Esophagus muscularis mucosa (tissue), 4 donors: Measurements from ENCODE around the gene DHRS3. TPM values are rescaled to one million over a fixed set of nuclear protein-coding genes. Genes with fewer than 3 reads are reported as not detected.
"Not testable (repeated sequence)": the region's sequence is repeated elsewhere in the genome, so short reads cannot be mapped to it uniquely, and the experiment has no call there.

ENCODE experiments used
- DNase-seq: peaks from one replicate; pipeline ENCODE4 v3.0.0-alpha.2; 2017; ENCODE audit errors: extremely low spot score
- H3K27ac ChIP-seq, 4 donors: fragments of 200-600 bp; sonication (generic); replicated peaks in 1 of 4; 1 replicate in 3 of 4; 2 replicates in 1 of 4; pipeline ENCODE4 v1.5.1; 2016 to 2019; ENCODE audit warnings: mild to moderate bottlenecking in 1 of 4
- H3K27me3 ChIP-seq, 4 donors: fragments of 200-600 bp; sonication (generic); one replicate each; pipeline versions ENCODE4 v1.5.1 to v1.6.0; 2016 to 2019
- H3K36me3 ChIP-seq, 4 donors: fragments of 200-600 bp; sonication (generic); one replicate each; pipeline ENCODE4 v1.5.1; 2016 to 2019
- H3K4me1 ChIP-seq, 4 donors: fragments of 200-600 bp; sonication (generic); one replicate each; pipeline ENCODE4 v1.5.1; 2016 to 2019
- H3K4me3 ChIP-seq, 4 donors: fragments of 200-600 bp; sonication (generic); 1 replicate in 2 of 4; 2 replicates in 2 of 4; pipeline ENCODE4 v1.5.1; 2016 to 2019; ENCODE audit warnings: mild to moderate bottlenecking in 4 of 4, moderate library complexity in 1 of 4
- H3K9me3 ChIP-seq, 4 donors: fragments of 200-600 bp; sonication (generic); 1 replicate in 3 of 4; 2 replicates in 1 of 4; pipeline ENCODE4 v1.5.1; 2016 to 2019
- EP300 ChIP-seq: sonication (generic); formaldehyde crosslinking; IDR thresholded peaks from one replicate; pipeline ENCODE4 v1.6.1; 2017; ENCODE audit warnings: antibody characterized with exemption
- POLR2A ChIP-seq: fragments of 450-650 bp; IDR thresholded peaks from one replicate; pipeline ENCODE4 v1.6.1; 2017; ENCODE audit warnings: antibody characterized with exemption, moderate library complexity, mild to moderate bottlenecking, low read depth
- POLR2AphosphoS5 ChIP-seq, 2 donors: sonication (generic); formaldehyde crosslinking; IDR thresholded peaks; one replicate each; pipeline ENCODE4 v1.6.1; 2017; ENCODE audit warnings: antibody characterized with exemption in 2 of 2
- WGBS: methylation state at CpG from one replicate; pipeline ENCODE4 v1.1.5; 2018; 5-methylcytosine and 5-hydroxymethylcytosine counted together
- intact Hi-C: fragments of 100-400 bp; cut with DNase I; formaldehyde crosslinking; loops from one replicate; pipeline ENCODE4 v1.15.1; 2023
- total RNA-seq, 4 donors: library from RNA; depleted of rRNA; stranded (reverse); fragments of >200 nt; gene quantifications; one replicate each; pipeline versions ENCODE4 v1.1.0 to v1.2.1, GENCODE V29; 2016
- TF ChIP-seq, protein P1 (sequence below), 3 experiments: fragments of 200-600 bp in 2 of 3; fragments of 450-650 bp in 1 of 3; sonication (generic) in 2 of 3; IDR thresholded peaks; one replicate each; pipeline ENCODE4 v1.5.1; 2017 to 2019; ENCODE audit warnings: antibody characterized with exemption in 3 of 3, mild to moderate bottlenecking in 2 of 3, moderate library complexity in 1 of 3

DHRS3 gene
- total RNA-seq, 4 donors from 2014 or later: 130 to 237 (median 200) TPM

GRCh38 chr1:12541274-12542137, 76.5 kb downstream of the DHRS3 start:
- intact Hi-C loops: loop anchor here (5.0 kb wide), 2 partner anchors 51 to 76 kb away; partner anchors contain the start of gene DHRS3
- Histone ChIP-seq H3K4me3 (no peak overlapping the region), H3K27ac (peak overlapping the region; percentile 84 to 90 (median 88)), H3K27me3 (no peaks in the 10 kb centered on the region), H3K4me1 (peaks cover 20 to 42% (median 39%) of the 10 kb centered on the region in 4 donors), H3K36me3 (no peaks in the 10 kb centered on the region), H3K9me3 (no peaks in the 10 kb centered on the region)
- TF ChIP-seq EP300: no peak
- TF ChIP-seq POLR2A: no peak
- TF ChIP-seq POLR2AphosphoS5 (IDR thresholded peaks at IDR 0.05): no peak
- TF ChIP-seq, protein P1, sequence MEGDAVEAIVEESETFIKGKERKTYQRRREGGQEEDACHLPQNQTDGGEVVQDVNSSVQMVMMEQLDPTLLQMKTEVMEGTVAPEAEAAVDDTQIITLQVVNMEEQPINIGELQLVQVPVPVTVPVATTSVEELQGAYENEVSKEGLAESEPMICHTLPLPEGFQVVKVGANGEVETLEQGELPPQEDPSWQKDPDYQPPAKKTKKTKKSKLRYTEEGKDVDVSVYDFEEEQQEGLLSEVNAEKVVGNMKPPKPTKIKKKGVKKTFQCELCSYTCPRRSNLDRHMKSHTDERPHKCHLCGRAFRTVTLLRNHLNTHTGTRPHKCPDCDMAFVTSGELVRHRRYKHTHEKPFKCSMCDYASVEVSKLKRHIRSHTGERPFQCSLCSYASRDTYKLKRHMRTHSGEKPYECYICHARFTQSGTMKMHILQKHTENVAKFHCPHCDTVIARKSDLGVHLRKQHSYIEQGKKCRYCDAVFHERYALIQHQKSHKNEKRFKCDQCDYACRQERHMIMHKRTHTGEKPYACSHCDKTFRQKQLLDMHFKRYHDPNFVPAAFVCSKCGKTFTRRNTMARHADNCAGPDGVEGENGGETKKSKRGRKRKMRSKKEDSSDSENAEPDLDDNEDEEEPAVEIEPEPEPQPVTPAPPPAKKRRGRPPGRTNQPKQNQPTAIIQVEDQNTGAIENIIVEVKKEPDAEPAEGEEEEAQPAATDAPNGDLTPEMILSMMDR (IDR thresholded peaks at IDR 0.05): no peak
- DNase-seq: peak; percentile 86
- WGBS: 40% methylated on average over 9 of the region's 17 CpGs

DNA sequence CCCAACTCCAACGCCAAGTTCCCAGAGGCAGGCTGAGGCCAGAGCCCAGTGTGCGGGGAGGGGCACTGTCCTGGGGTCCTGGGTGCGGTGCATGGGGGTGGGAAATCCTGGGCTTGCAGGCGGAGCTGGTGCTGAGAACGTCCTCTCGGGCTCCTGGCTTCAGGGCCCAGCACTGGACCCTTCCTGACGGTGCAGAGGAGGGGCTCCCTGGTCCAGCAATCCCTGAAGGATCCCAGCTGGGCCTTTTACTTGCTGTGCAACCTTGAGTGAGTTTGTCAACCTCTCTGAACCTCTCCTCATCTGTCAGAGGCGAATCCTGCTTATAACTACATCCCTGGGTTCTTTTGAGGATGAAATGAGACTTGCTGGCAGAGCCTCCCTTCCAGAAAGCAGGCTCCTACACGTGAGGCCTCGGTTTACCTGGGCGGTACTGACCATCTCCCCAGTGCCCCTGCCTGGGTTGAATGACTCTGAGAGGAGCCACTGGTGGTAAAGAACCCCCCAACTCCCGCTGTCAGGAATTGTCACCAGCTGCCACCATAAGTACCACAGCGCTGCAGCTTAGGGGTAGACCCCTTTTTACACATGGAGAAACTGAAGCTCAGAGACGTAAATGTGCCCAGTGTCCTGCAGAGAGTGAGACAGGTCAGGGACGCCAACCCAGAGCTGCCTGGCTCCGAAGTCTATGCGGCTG, 77.3 kb downstream of the DHRS3 start:
- Histone ChIP-seq H3K9me3 (peaks cover 0 to 7% (median 2%) of the 10 kb centered on the region in 4 donors), H3K4me1 (peaks cover 20 to 41% (median 38%) of the 10 kb centered on the region in 4 donors), H3K4me3 (peak overlapping the region; percentile 19 to 32 (median 26)), H3K36me3 (no peaks in the 10 kb centered on the region), H3K27ac (peak overlapping the region; percentile 84 to 90 (median 88)), H3K27me3 (no peaks in the 10 kb centered on the region)
- peak; percentile 92 for DNase-seq
- no CpG with 5 or more reads among the region's 17 CpGs for WGBS
- intact Hi-C loops: loop anchor here (5.0 kb wide), 2 partner anchors 52 to 77 kb away; partner anchors contain the start of gene DHRS3
- TF ChIP-seq, protein P1 (IDR thresholded peaks at IDR 0.05): no peak
- no peak for TF ChIP-seq POLR2AphosphoS5 (IDR thresholded peaks at IDR 0.05)
- no peak for TF ChIP-seq EP300
- TF ChIP-seq POLR2A: no peak

DNA sequence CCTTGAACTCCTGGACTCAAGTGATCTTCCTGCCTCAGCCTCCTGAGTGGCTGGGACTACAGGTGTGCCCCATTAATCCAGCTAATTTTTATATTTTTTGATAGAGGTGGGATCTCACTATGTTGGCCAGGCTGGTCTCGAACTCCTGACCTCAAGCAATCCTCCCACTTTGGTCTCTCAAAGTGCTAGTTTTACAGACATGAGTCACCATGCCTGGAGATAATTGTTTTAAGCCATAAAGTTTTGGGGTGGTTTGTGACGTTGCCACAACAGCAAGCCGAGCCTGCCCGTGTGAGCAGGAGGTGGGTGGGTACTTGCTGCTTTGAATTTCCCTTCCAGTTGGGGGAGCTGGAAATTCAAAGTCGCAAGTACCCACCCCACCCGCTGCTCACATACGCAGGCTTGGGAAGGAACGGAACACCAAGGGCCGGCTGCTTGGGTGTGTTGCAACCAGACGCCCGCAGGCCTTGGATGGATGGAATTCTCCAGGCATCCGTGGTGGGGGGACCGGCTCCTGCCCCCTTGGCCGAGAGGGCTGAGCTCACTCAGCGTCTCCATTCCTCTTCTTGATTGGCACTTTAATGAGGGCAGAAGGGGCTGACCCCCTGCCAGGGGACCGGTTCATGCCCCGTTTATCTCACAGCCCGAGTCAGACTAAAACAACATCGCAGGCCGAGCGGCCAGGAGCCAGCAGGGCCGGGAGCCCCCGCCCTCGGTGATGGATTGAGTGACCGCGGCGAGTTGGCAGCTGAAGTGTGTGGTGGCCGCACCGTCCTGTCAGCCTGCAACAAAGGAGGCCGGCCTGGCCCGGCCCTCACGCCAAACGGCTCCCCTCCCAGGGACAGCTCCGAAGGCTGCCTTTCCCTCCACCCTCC, 78.1 kb downstream of the DHRS3 start:
- TF ChIP-seq EP300 (peak; percentile 92), POLR2A (no peak), POLR2AphosphoS5 (IDR thresholded peaks at IDR 0.05) (peak; percentile 80 to 85)
- TF ChIP-seq, protein P1 (IDR thresholded peaks at IDR 0.05): peak in 2 of 3 experiments; percentile 23 to 37
- peaks cover 20 to 39% (median 38%) of the 10 kb centered on the region in 4 donors for H3K4me1 ChIP-seq
- DNase-seq: peak; percentile 97
- WGBS: 31% methylated on average over 9 of the region's 34 CpGs
- H3K27ac ChIP-seq: peak overlapping the region; percentile 84 to 90 (median 88)
- H3K9me3 ChIP-seq: peaks cover 0 to 9% (median 3%) of the 10 kb centered on the region in 4 donors
- H3K27me3 ChIP-seq: no peaks in the 10 kb centered on the region
- intact Hi-C loops: loop anchor here (5.0 kb wide), 2 partner anchors 52 to 77 kb away; partner anchors contain the start of gene DHRS3
- H3K4me3 ChIP-seq: peak overlapping the region; percentile 19 to 32 (median 26)
- H3K36me3 ChIP-seq: no peaks in the 10 kb centered on the region

DNA sequence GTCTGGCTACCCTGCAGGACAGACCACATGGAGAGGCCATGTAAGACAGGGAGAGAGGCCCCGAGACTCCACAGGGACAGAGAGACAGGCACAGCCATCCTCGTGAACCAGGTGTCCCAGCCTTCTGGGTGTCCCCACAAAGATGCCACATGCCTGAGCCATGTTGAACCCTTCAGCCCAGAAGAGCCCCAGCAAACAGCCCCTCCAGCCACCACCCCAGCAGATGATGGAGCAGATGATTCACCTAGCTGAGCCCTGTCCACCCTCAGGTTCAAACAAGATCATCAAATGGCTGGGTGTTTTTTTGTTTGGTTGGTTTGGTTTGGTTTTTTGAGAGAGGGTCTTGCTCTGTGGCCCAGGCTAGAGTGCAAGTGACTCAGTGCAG, 78.7 kb downstream of the DHRS3 start:
- no peak overlapping the region for H3K4me3 ChIP-seq
- H3K27me3 ChIP-seq: no peaks in the 10 kb centered on the region
- peak overlapping the region; percentile 84 to 90 (median 88) for H3K27ac ChIP-seq
- H3K9me3 ChIP-seq: peaks cover 0 to 9% (median 3%) of the 10 kb centered on the region in 4 donors
- peaks cover 20 to 39% (median 37%) of the 10 kb centered on the region in 4 donors for H3K4me1 ChIP-seq
- TF ChIP-seq EP300 (no peak), POLR2A (no peak), POLR2AphosphoS5 (IDR thresholded peaks at IDR 0.05) (no peak)
- TF ChIP-seq, protein P1 (IDR thresholded peaks at IDR 0.05): no peak
- DNase-seq: no peak
- intact Hi-C loops: no loop called here
- 100% methylated on average over 2 of the region's 2 CpGs for WGBS
- H3K36me3 ChIP-seq: no peaks in the 10 kb centered on the region

- H3K4me3 ChIP-seq, H3K9me3 ChIP-seq, intact Hi-C loops, H3K36me3 ChIP-seq, DNase-seq, H3K27me3 ChIP-seq: not testable (repeated sequence)
- Histone ChIP-seq H3K4me1 (peaks cover 20 to 39% (median 37%) of the 10 kb centered on the region in 4 donors), H3K27ac (peak overlapping the region in 3 of 4 donors; percentile 84 to 89 (median 87))
- 81% methylated on average over 3 of the region's 3 CpGs for WGBS
These were observed 79.5 kb downstream of the DHRS3 start for GRCh38 chr1:12538536-12538935.
